A673 (cell line): ENCODE data around the gene PIPOX.

Experiments
- CTCF ChIP-seq: fragments of 300-800, 200-600 bp; sonication (generic); conservative IDR thresholded peaks from 2 replicates; pipeline ENCODE4 v1.5.1; 2017; ENCODE audit warnings: low read depth, mild to moderate bottlenecking, antibody characterized with exemption, low read length, moderate library complexity, mixed read lengths
- EZH2 ChIP-seq: fragments of 200-600 bp; sonication (generic); IDR thresholded peaks from 2 replicates; pipeline ENCODE4 v1.6.1; 2017; ENCODE audit warnings: borderline replicate concordance, low read depth, mild to moderate bottlenecking, mixed read lengths, antibody characterized with exemption, low read length; ENCODE audit not compliant: poor library complexity, severe bottlenecking

- TF ChIP-seq CTCF (no peak), EZH2 (no peak)
Measured at GRCh38 chr17:29062215-29062614, 19.3 kb downstream of the PIPOX start.
